ENCODE measurements around the gene RIOK2.
"Not testable (repeated sequence)": the region's sequence is repeated elsewhere in the genome, so short reads cannot be mapped to it uniquely, and the experiment has no call there.

Gene RIOK2

DNA sequence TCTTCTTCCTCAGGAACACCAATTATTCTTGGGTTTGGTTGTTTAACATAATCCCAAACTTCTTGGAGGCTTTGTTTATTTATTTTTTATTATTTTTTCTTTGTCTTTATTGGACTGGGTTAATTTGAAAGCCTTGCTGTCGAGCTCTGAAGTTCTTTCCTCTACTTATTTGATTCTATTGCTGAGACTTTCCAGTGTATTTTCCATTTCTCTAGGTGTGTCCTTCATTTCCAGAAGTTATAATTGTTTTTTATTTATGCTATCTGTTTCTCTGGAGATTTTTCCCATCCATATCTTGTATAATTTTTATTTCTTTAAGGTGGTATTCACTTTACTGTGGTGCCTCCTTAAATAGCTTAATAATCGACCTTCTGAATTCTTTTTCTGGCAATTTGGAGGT is 8.8 kb upstream of the RIOK2 start:
- TF ChIP-seq ZFX (IDR thresholded peaks at IDR 0.05), result no peak
- TF ChIP-seq, protein P1, sequence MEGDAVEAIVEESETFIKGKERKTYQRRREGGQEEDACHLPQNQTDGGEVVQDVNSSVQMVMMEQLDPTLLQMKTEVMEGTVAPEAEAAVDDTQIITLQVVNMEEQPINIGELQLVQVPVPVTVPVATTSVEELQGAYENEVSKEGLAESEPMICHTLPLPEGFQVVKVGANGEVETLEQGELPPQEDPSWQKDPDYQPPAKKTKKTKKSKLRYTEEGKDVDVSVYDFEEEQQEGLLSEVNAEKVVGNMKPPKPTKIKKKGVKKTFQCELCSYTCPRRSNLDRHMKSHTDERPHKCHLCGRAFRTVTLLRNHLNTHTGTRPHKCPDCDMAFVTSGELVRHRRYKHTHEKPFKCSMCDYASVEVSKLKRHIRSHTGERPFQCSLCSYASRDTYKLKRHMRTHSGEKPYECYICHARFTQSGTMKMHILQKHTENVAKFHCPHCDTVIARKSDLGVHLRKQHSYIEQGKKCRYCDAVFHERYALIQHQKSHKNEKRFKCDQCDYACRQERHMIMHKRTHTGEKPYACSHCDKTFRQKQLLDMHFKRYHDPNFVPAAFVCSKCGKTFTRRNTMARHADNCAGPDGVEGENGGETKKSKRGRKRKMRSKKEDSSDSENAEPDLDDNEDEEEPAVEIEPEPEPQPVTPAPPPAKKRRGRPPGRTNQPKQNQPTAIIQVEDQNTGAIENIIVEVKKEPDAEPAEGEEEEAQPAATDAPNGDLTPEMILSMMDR (conservative IDR thresholded peaks at IDR 0.05), result no peak
- no peak overlapping the region for H3K27ac ChIP-seq

DNA sequence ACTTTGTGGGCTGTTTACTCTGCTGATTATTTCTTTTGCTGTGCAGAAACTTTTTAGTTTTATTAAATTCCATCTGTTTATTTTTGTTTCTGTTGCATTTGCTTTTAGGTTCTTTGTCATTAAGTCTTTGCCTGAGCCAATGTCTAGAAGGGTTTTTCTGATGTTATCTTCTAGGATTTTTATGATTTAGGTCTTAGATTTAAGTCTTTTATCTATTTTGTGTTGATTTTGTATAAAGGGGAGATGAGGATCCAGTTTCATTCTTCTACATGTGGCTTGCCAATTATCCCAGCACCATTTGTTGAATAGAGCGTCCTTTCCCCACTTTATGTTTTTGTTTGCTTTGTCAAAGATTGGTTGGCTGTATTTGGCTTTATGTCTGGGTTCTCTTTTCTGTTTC is 6.5 kb upstream of the RIOK2 start:
- H3K27ac ChIP-seq, result not testable (repeated sequence)

DNA sequence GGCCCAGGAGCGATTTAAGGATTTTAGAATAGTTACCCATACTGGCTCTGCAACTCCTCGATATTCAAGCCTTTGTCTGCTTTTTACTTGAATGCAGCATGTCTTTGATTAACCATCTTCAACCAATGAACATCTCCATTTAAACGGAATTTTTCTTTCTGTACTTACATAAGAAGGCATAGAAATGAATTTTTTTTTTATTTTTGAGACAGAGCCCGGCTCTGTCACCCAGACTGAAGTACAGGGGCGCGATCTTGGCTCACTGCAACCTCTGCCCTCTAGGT is 825 bp upstream of the RIOK2 start:
- no peak for TF ChIP-seq ZFX (IDR thresholded peaks at IDR 0.05)
- TF ChIP-seq, protein P1 (conservative IDR thresholded peaks at IDR 0.05), result no peak
- peak overlapping the region; percentile 81 for H3K27ac ChIP-seq

DNA sequence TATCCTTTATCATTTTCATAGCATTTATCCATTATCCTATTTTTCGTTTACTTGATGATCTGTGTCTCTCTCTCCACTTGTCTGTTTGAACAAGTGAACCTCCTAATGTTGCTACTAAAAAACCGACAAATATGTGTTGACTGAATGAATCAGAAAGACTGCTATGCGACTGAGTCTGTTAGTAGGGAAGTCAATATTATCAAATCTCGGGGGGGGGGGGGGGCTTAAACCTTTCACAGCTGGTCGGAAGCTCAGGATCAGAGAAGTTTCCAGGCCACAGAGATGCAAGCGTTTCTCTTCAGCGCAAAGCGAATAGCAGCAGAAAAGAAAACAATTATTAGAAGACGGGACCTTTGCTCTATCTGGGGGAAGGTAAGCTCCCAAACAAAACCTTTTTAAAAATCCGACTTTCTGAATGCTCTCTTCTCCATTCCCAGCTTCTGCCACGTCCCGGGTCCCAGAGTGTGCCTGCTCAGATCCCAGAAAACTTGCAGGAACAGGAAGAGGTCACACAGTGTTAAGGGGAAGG is 412 bp downstream of the RIOK2 start:
- peak overlapping the region; percentile 81 for H3K27ac ChIP-seq
- 0 out of 2 replicates have a peak, but pooled peaks have one; percentile 30 for TF ChIP-seq ZFX (IDR thresholded peaks at IDR 0.05)
- TF ChIP-seq, protein P1 (conservative IDR thresholded peaks at IDR 0.05), result no peak

DNA sequence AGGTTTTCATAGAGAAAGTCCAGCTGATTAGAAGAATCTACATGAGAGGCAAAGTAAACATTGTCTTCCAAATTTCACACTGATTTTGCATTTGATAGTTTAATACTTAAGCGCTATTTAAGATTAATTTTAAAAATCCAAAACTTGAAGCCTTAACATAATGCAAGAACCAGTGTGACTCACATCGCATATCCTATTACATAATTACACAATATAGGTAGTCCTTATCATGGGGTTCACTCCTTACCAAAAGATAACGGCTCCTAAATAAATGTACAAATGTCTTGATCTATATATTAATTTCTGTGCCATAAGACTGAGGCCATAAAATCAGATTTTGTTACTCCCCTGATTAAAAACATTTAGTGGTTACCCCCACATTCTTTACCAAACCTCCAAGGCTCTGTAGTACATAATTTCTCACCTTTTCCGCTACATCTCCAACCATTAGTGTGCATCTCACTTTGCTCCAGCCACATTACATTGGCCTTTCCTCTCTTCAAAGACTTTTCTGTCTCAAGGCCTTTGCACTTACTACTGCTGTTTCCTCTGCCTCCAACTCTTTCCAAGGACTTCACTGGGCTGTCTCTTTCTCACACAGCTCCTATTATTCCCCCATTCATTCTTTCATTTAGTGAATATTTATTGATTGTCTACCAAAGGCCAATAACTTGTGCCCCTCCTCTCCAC is 1.0 kb downstream of the RIOK2 start:
- H3K27ac ChIP-seq, result peak overlapping the region; percentile 81; the same call in 1 of the 2 replicates
- no peak for TF ChIP-seq ZFX (IDR thresholded peaks at IDR 0.05)
- TF ChIP-seq, protein P1 (conservative IDR thresholded peaks at IDR 0.05), result no peak

DNA sequence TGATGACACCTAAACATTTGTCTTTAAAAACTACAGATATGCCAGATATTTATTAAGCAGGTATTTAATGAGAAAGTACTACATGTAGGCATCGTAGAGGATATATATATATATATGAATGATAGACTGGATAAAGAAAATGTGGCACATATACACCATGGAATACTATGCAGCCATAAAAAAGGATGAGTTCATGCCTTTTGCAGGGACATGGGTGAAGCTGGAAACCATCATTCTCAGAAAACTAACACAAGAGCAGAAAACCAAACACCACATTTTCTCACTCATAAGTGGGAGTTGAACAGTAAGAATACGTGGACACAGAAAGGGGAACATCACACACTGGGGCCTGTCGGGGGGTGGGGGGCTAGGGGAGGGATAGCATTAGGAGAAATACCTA is 3.6 kb downstream of the RIOK2 start:
- not testable (repeated sequence) for H3K27ac ChIP-seq

DNA sequence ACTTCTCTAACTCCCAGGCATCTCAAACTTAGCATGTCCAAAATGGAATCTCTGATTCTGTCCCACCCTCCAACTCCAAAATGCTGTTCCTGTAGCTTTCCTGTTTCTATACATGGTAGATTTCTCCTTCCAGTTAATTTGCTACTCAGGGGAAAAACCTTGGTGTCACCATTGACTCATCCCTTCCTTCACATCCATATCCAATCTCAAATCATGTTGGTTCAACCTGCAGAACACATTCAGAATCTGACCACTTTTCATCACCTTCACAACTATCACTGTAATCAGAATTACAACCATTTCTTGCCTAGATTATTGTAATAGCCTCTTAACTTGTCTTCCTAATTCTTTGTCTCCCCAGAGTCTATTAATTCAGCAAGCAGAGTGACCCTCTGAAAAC is 10.8 kb downstream of the RIOK2 start:
- no peak for TF ChIP-seq ZFX (IDR thresholded peaks at IDR 0.05)
- TF ChIP-seq, protein P1 (conservative IDR thresholded peaks at IDR 0.05), result no peak
- H3K27ac ChIP-seq, result no peak overlapping the region

DNA sequence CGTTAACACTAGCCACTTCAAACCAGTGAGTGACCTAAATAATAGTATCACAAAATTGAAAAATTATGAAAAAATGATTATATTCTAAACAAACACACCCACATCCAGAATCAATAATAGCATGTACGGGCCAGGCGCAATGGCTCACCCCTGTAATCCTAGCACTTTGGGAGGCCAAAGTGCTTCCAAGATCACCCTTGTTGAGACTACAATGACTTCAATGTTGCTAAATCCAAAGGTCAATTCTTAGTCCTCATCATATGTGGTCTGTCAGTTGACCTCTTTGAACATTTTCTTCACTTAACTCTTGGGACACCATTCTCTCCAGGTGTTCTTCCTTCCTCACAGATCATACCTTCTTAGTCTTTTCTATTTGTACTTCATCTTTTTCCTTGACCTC is 11.3 kb downstream of the RIOK2 start:
- TF ChIP-seq ZFX (IDR thresholded peaks at IDR 0.05), result no peak
- TF ChIP-seq, protein P1 (conservative IDR thresholded peaks at IDR 0.05), result no peak
- H3K27ac ChIP-seq, result no peak overlapping the region
